ENCODE results near the gene BMP15. TPM values are rescaled to one million over a fixed set of nuclear protein-coding genes. Genes with fewer than 3 reads are reported as not detected.

Gene BMP15
- total and polyA plus RNA-seq, 4 donors = not detected

DNA sequence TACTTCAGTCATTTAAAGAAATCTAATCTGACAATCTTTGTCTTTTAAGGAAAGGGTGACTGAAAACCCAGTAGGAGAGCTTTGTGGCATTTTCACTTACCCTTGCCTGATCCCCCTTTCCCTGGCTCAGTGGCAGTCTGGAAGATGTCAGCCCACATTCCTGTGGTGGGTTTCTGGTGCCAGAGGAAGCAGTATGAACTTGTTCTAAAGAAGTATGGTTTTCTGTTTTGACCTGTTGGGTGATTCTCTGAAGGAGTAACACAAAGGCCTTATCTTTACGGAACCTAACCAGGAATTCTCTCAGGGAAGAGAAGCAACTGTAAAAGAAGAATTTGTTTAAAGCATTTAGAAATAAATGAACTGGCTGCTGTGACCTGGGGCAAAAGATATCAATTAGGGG lies 41.9 kb downstream of the BMP15 start:
- H3K27me3 ChIP-seq (ENCODE audit: control insufficient read depth in 1 of 2, insufficient read depth in 2 of 2, low read length in 1 of 2) = no peaks in the 10 kb centered on the region
- H3K4me1 ChIP-seq (ENCODE audit: control insufficient read depth in 1 of 2, insufficient read depth in 2 of 2, low read length in 2 of 2) = no peaks in the 10 kb centered on the region
- H3K27ac ChIP-seq (ENCODE audit: low read depth in 1 of 2, low read length in 2 of 2) = no peak overlapping the region
- H3K9me3 ChIP-seq (ENCODE audit: control insufficient read depth, low read length) = no peaks in the 10 kb centered on the region
- WGBS, 2 donors = 84 to 94% methylated on average over 1 of the region's 1 CpG
- DNase-seq (no peak), ATAC-seq (ENCODE audit: low FRiP score) (no peak)
- intact Hi-C loops (cut with DNase I) = no loop called here
- no peak overlapping the region for H3K4me3 ChIP-seq (ENCODE audit: low read length in 2 of 2)
- H3K36me3 ChIP-seq (ENCODE audit: control insufficient read depth in 1 of 2, insufficient read depth in 2 of 2, low read length in 1 of 2) = no peaks in the 10 kb centered on the region

DNA sequence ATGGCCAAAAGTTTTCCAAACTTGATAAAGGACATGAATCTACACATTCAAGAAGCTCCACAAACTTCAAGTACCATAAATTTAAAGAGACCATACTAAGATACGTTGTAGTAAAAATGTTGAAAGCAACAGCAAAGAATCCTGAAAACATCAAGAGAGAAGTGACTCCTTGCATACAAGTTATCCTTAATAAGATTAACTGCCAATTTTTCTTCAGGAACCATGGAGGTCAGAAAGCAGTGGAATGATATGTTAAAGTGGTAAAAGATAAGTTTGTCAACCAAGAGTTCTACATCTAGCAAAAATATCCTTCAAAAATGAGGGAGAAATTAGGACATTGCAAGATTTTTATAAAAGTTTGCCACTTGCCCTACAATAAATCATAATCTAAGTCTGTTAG lies 43.3 kb downstream of the BMP15 start:
- no peak overlapping the region for H3K27ac ChIP-seq (ENCODE audit: low read depth in 1 of 2, low read length in 2 of 2)
- no peaks in the 10 kb centered on the region for H3K4me1 ChIP-seq (ENCODE audit: control insufficient read depth in 1 of 2, insufficient read depth in 2 of 2, low read length in 2 of 2)
- no peaks in the 10 kb centered on the region for H3K9me3 ChIP-seq (ENCODE audit: control insufficient read depth, low read length)
- WGBS, 2 donors = 93 to 95% methylated on average over 1 of the region's 1 CpG
- DNase-seq = no peak
- no peak overlapping the region for H3K4me3 ChIP-seq (ENCODE audit: low read length in 2 of 2)
- no peaks in the 10 kb centered on the region for H3K27me3 ChIP-seq (ENCODE audit: control insufficient read depth in 1 of 2, insufficient read depth in 2 of 2, low read length in 1 of 2)
- H3K36me3 ChIP-seq (ENCODE audit: control insufficient read depth in 1 of 2, insufficient read depth in 2 of 2, low read length in 1 of 2) = no peaks in the 10 kb centered on the region
- no peak for ATAC-seq (ENCODE audit: low FRiP score)
- intact Hi-C loops (cut with DNase I) = no loop called here

DNA sequence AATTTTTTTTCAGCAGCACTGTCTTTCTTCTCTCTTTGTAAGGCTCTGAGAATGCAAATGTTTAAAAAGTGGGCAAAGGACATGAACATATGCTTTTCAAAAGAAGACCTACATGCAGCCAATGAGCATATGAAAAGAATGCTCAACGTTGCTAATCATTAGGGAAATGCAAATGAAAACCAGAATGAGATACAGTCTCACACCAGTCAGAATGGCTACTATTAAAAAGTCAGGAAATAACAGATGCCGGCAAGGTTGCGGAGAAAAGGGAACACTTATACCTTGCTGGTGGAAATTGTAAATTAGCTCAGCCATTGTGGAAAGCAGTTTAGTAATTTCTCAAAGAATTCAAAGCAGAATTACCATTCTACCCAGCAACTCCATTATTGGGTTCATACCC lies 51.6 kb downstream of the BMP15 start:
- H3K27ac ChIP-seq (ENCODE audit: low read depth in 1 of 2, low read length in 2 of 2) = no peak overlapping the region
- no peaks in the 10 kb centered on the region for H3K27me3 ChIP-seq (ENCODE audit: control insufficient read depth in 1 of 2, insufficient read depth in 2 of 2, low read length in 1 of 2)
- 56 to 64% methylated on average over 3 of the region's 3 CpGs for WGBS, 2 donors
- H3K4me1 ChIP-seq (ENCODE audit: control insufficient read depth in 1 of 2, insufficient read depth in 2 of 2, low read length in 2 of 2) = no peaks in the 10 kb centered on the region
- ATAC-seq (ENCODE audit: low FRiP score) = no peak
- DNase-seq = no peak
- H3K36me3 ChIP-seq (ENCODE audit: control insufficient read depth in 1 of 2, insufficient read depth in 2 of 2, low read length in 1 of 2) = no peaks in the 10 kb centered on the region
- intact Hi-C loops (cut with DNase I) = no loop called here
- H3K9me3 ChIP-seq (ENCODE audit: control insufficient read depth, low read length) = no peaks in the 10 kb centered on the region
- no peak overlapping the region for H3K4me3 ChIP-seq (ENCODE audit: low read length in 2 of 2)

DNA sequence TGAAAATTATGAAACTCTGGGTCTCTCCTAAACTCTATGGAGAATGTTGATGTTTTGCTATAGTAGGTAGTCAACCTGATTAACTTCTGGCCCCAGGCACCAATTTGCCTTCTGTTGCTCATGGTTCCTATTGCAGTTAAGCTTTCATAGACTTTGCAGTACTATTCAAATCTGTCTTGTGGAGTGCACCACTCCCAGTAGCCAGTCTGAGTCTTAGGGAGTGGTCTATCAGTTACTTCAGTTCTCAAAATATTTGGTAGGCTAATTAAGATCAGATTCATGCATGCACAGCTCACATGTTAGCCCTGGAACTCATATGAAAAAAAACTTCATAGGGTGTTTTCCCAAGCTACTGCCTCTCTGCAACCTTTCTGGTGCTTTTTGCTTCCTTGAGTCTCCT lies 53.3 kb downstream of the BMP15 start:
- DNase-seq (no peak), ATAC-seq (ENCODE audit: low FRiP score) (no peak)
- Histone ChIP-seq H3K36me3 (ENCODE audit: control insufficient read depth in 1 of 2, insufficient read depth in 2 of 2, low read length in 1 of 2) (no peaks in the 10 kb centered on the region), H3K4me3 (ENCODE audit: low read length in 2 of 2) (no peak overlapping the region), H3K27ac (ENCODE audit: low read depth in 1 of 2, low read length in 2 of 2) (no peak overlapping the region), H3K9me3 (ENCODE audit: control insufficient read depth, low read length) (no peaks in the 10 kb centered on the region), H3K4me1 (ENCODE audit: control insufficient read depth in 1 of 2, insufficient read depth in 2 of 2, low read length in 2 of 2) (no peaks in the 10 kb centered on the region), H3K27me3 (ENCODE audit: control insufficient read depth in 1 of 2, insufficient read depth in 2 of 2, low read length in 1 of 2) (no peaks in the 10 kb centered on the region)
- intact Hi-C loops (cut with DNase I) = no loop called here

Other genes starting within 250 kb of the BMP15 start
- 10 to 100 TPM; 10.0 to 16.4 TPM for gene SHROOM4, start 96.5 kb upstream of the BMP15 start, total RNA-seq
- 1 to 10 TPM in 1 of 2 donors, under 1 TPM in 1; 0.38 to 5.1 TPM for gene SHROOM4, start 96.5 kb upstream of the BMP15 start, polyA plus RNA-seq